ENCODE measurements around the gene GLTPD2. TPM values are rescaled to one million over a fixed set of nuclear protein-coding genes. Genes with fewer than 3 reads are reported as not detected.
A peak's percentile ranks its signal among the peaks of the same experiment; 100 is the strongest.

The GLTPD2 gene
- total and polyA plus RNA-seq, 4 donors, result 0.34 to 0.41 TPM; not detected in 2

GRCh38 chr17:4806456-4806776 lies 17.7 kb downstream of the GLTPD2 start:
- no peak for ATAC-seq (ENCODE audit: insufficient read depth, low FRiP score)
- 3 to 5% methylated on average over 16 of the region's 16 CpGs for WGBS, 2 donors

GRCh38 chr17:4806777-4807604 lies 18.2 kb downstream of the GLTPD2 start, which contains the start of gene PLD2:
TSS of gene PLD2 (plus strand) at chr17:4807152. CDS start at chr17:4807773, 621 bp downstream.
- peak within 1 kb of the TSS; percentile 24 to 77 for H3K27ac ChIP-seq (ENCODE audit: low read depth in 1 of 2, low read length in 1 of 2)
- ATAC-seq (ENCODE audit: insufficient read depth, low FRiP score), result peak; percentile 100

More at GRCh38 chr17:4806456-4806776, 17.7 kb downstream of the GLTPD2 start:
- peak overlapping the region; percentile 75 for H3K4me3 ChIP-seq
- peak in 1 of 3 donors; percentile 14 for DNase-seq
- H3K27me3 ChIP-seq (ENCODE audit: control insufficient read depth in 3 of 3, insufficient read depth in 3 of 3, low read length in 2 of 3), result no peaks in the 10 kb centered on the region
- H3K9me3 ChIP-seq (ENCODE audit: control insufficient read depth in 4 of 4, insufficient read depth in 3 of 4, low read length in 3 of 4), result no peaks in the 10 kb centered on the region
- no peak overlapping the region for H3K9ac ChIP-seq (ENCODE audit: insufficient read depth in 1 of 2, low read length in 2 of 2)
- H3K27ac ChIP-seq (ENCODE audit: low read depth in 1 of 2, low read length in 1 of 2), result peak overlapping the region in 1 of 2 donors; percentile 60
- peaks cover 0 to 17% (median 8%) of the 10 kb centered on the region in 4 donors for H3K36me3 ChIP-seq (ENCODE audit: control insufficient read depth in 4 of 4, insufficient read depth in 4 of 4, low read length in 4 of 4)
- TF ChIP-seq CTCF (IDR thresholded peaks at IDR 0.05; ENCODE audit: control extremely low read depth, extremely low read depth), result no peak
- H3K4me1 ChIP-seq (ENCODE audit: control insufficient read depth in 5 of 5, insufficient read depth in 5 of 5, low read length in 5 of 5), result peaks cover 0 to 18% (median 8%) of the 10 kb centered on the region in 5 donors

GRCh38 chr17:4807605-4808377 lies 19.0 kb downstream of the GLTPD2 start:
- peaks cover 0 to 17% (median 9%) of the 10 kb centered on the region in 4 donors for H3K36me3 ChIP-seq (ENCODE audit: control insufficient read depth in 4 of 4, insufficient read depth in 4 of 4, low read length in 4 of 4)
- DNase-seq (peak in 1 of 3 donors; percentile 29), ATAC-seq (ENCODE audit: insufficient read depth, low FRiP score) (no peak)
- H3K9me3 ChIP-seq (ENCODE audit: control insufficient read depth in 4 of 4, insufficient read depth in 3 of 4, low read length in 3 of 4), result no peaks in the 10 kb centered on the region
- H3K27me3 ChIP-seq (ENCODE audit: control insufficient read depth in 3 of 3, insufficient read depth in 3 of 3, low read length in 2 of 3), result no peaks in the 10 kb centered on the region
- TF ChIP-seq CTCF (IDR thresholded peaks at IDR 0.05; ENCODE audit: control extremely low read depth, extremely low read depth), result no peak
- no peak overlapping the region for H3K9ac ChIP-seq (ENCODE audit: insufficient read depth in 1 of 2, low read length in 2 of 2)
- H3K4me3 ChIP-seq, result peak overlapping the region; percentile 69
- H3K27ac ChIP-seq (ENCODE audit: low read depth in 1 of 2, low read length in 1 of 2), result no peak overlapping the region
- peaks cover 0 to 18% (median 8%) of the 10 kb centered on the region in 5 donors for H3K4me1 ChIP-seq (ENCODE audit: control insufficient read depth in 5 of 5, insufficient read depth in 5 of 5, low read length in 5 of 5)
- WGBS, 2 donors, result 35 to 39% methylated on average over 30 to 32 of the region's 32 CpGs

More at GRCh38 chr17:4806777-4807604, 18.2 kb downstream of the GLTPD2 start, which contains the start of gene PLD2:
- Histone ChIP-seq H3K4me3 (peak within 1 kb of the TSS; percentile 75), H3K4me1 (ENCODE audit: control insufficient read depth in 5 of 5, insufficient read depth in 5 of 5, low read length in 5 of 5) (peaks cover 0 to 18% (median 8%) of the 10 kb centered on the region in 5 donors), H3K9me3 (ENCODE audit: control insufficient read depth in 4 of 4, insufficient read depth in 3 of 4, low read length in 3 of 4) (no peaks in the 10 kb centered on the region), H3K36me3 (ENCODE audit: control insufficient read depth in 4 of 4, insufficient read depth in 4 of 4, low read length in 4 of 4) (peaks cover 0 to 17% (median 9%) of the 10 kb centered on the region in 4 donors), H3K9ac (ENCODE audit: insufficient read depth in 1 of 2, low read length in 2 of 2) (no peak within 1 kb of the TSS), H3K27me3 (ENCODE audit: control insufficient read depth in 3 of 3, insufficient read depth in 3 of 3, low read length in 2 of 3) (no peaks in the 10 kb centered on the region)
- TF ChIP-seq CTCF (IDR thresholded peaks at IDR 0.05; ENCODE audit: control extremely low read depth, extremely low read depth), result no peak
- 0 to 1% methylated on average over 67 to 106 of the region's 106 CpGs for WGBS, 2 donors
- peak; percentile 88 to 92 (median 88) for DNase-seq
